ENCODE data around the gene SLCO6A1.

The SLCO6A1 gene

DNA sequence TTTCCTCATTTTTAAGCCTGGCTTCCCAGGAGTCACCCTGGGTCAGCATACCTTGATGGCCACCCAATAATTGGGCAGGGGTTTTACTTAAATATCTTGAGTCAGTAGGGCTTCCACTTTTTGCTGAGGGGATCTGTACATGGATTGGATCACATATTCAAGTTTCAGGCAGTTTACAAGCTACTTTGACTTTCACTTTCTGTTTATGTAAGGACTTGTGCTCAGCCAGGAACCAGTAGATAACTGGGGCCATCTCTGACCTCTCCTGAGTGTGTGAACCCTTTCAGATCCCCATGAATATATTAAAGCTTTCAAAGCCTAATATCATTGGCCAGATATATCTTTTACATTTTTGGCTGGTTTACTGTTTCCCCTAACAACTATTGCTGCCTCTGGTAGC is 45.1 kb downstream of the SLCO6A1 start:
- no peak for DNase-seq (ENCODE audit: low spot score)

DNA sequence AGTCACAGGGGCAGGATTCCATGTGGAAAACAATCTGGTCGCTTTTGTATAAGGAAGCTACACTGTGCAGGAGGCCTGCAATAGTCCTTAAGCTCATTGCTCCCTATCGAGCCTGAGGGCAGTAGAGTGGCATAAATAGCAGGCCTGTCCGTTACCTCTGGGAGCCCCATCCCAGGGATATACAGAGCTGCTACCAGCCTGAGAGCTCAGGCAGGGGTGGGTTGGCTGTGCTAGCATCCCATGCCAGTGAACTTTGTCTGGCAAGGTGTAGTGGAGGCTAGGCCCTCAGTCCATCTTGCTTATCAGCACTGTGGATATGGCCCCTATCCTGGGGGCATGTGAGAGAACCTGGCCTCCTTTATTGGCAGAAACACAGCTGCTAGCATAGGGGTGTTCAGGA is 47.7 kb downstream of the SLCO6A1 start:
- no peak for DNase-seq (ENCODE audit: low spot score)

DNA sequence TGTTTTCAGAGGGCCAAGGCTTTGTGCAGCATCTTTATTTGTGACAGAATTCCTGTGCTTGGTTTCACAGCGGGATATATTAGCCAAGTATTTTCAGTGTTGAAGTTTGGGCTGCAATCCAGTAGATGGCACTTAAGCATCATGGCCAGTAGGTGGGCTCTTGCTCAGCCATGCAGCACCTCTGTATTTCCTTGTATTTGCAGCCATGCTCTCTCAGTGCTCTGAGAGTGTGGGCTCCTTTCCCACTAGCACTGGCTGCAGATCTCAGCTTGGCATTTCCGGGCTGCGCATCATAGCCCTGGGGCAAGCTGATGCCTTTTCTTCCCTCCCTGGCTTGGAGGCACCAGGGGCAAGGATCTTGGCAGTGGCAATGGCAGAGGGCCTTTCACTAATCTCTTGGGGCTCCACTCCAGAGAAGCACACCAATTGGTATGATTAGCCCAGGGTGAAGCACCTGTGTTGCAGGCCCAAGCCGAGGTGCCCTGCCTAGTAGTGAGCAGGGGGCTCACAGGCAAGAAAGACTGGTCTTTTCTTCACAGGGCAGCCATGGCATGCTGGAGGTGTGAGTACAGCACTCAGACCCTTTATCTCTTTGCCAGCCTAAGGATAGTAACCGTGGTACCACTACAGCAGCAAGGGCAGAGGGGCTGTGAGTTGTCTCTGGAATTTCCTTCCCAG is 48.3 kb downstream of the SLCO6A1 start:
- DNase-seq (ENCODE audit: low spot score), result no peak

DNA sequence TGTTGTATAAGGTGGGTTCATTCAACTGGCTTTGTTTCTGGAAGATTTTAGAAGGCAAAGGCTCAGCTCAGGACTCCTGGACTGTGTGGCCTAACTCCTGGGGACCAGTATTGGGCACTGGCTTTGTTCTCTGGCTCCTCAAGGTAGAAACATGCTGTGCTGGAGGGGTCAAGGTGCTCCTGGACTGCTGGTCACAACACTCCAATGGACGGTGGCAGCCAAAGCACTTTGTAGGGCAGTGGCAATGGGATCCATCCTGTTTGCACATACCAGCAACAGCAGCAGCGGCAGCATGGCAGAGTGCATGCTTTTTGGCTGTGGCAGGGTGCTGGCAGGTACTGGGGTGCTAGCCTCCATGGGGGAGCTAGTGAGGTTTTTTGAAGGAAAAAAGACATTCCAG is 65.3 kb downstream of the SLCO6A1 start:
- DNase-seq (ENCODE audit: low spot score), result no peak

DNA sequence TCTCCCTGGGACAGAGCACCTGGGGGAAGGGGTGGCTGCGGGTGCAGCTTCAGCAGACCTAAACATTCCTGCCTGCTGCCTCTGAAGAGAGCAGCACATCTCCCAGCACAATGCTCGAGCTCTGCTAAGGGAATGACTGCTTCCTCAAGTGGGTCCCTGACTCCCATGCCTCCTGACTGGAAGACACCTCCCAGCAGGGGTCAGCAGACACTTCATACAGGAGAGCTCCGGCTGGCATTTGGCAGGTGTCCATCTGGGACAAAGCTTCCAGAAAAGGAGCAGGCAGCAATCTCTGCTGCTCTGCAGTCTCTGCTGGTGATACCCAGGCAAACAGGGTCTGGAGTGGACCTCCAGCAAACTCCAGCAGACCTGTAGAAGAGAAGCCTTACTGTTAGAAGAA is 77.2 kb downstream of the SLCO6A1 start:
- no peak for DNase-seq (ENCODE audit: low spot score)

DNA sequence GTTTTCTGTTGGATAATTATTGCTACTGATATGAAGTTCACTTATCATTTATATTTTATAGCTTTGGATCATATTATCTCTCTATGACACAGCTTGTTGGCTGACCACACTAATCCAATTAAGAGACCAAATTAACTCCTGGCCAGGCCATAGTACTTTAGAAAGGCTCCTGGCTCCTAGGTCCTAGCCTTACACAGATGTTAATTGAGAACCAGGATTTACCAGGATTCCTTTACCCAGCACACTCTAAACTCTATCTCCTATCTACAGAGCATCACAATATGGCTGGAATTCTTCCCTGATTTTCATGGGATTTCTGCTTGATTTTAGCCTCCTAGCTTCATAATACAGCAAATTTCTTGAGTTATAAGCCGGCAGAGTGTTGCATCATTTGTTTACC is 80.3 kb downstream of the SLCO6A1 start:
- no peak for DNase-seq (ENCODE audit: low spot score)

DNA sequence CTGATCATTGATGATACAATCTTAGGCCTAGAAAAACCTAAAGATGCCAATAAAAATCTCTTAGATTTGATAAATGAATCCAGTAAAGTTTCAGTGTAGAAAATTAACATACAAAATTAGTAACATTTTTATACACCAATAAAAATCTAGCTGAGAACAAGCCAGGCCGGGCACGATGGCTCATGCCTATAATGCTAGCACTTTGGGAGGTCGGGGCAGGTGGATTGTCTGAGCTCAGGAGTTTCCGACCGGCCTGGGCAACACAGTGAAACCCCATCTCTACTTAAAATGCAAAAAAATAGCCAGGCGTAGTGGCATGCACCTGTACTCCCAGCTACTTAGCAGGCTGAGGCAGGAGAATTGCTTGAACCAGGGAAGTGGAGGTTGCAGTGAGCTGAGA is 84.4 kb downstream of the SLCO6A1 start:
- no peak for DNase-seq (ENCODE audit: low spot score)

DNA sequence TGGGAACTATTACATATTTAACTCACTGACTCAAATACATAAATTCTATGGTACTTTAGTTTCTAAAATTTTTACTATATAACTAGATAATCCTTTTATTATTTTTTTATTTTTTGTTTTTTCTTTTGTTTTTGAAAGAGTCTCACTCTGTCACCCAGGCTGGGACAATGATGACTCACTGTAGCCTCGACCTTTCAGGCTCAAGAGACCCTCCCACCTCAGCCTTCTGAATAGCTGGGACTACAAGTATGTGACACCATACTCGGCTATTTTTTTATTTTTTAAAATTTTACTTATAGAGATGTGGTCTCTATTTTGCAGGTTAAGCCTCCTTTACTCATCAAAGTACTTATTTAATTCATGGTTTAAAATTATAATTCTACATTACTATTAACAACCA is 110.6 kb downstream of the SLCO6A1 start:
- DNase-seq (ENCODE audit: low spot score), result no peak

DNA sequence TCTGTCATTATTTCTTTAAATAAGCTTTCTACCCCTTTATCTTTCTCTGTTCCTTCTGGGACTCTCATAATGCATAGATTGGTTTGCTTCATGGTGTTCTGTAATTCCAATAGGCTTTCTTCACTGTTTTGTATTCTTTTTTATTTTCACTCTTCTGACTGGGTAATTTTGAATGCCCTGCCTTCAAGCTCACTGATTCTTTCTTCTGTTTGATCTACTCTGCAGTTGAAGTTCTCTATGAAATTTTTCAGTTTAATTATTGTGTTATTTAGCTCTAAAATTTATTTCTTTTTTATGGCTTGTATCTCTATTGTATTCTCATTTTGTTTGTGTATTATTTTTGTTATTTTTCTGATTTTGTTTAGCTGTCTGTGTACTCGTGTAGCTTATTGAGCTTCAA is 113.4 kb downstream of the SLCO6A1 start:
- DNase-seq (ENCODE audit: low spot score), result no peak

DNA sequence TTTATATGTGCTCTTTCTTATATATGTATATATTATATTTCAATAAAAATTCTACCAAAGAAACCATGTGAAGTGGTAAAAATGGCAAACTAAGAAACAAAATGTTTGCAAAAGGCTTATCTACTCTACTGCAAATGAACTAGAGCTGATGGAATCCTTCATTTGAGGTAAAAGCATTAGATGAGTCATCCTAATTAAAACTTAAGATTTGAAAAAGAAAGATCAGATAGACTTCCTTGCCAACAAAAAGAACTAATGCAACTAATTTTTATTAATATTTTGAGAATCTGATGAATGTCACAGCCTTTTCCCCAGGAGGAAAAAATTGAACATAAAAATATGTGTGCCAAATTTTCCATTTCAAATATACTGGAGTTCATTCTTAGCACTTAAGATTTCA is 118.6 kb downstream of the SLCO6A1 start:
- DNase-seq (ENCODE audit: low spot score), result no peak

DNA sequence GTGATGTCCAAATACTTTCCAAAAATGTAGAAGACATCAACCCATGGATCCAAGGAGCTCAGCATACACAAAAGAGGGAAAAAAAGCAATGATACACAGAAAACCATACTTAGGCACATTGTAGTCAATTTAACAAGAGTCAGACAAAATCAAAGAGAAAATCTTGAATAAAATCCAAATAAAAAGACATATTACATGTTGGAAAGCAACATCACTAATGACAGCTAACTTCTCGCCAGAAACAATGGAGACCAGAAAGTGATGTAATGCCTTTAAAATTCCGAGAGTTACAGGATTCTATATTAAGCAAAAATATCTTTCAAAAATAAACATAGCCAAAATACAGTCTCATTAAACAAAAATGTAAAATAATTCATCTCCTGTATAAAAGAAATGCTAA is 122.9 kb downstream of the SLCO6A1 start:
- no peak for DNase-seq (ENCODE audit: low spot score)

DNA sequence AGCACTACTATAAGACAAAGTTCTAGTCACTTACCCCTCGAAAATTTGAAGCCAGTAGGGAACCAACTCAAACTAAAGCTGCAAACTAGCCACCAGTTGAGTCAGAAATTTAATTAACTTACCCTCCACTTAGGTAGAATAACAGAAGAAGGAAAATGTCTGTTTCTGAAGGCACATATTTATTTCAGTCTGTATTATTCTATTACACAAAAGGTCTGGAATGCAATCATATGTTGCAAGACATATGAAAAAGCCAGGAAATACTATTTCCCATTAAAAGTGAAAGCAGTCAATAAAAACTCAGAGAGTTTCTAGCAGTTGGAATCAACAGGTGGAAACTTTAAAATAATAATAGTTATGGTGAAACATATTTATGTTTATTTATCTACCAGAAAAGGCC is 123.5 kb downstream of the SLCO6A1 start:
- DNase-seq (ENCODE audit: low spot score), result no peak

DNA sequence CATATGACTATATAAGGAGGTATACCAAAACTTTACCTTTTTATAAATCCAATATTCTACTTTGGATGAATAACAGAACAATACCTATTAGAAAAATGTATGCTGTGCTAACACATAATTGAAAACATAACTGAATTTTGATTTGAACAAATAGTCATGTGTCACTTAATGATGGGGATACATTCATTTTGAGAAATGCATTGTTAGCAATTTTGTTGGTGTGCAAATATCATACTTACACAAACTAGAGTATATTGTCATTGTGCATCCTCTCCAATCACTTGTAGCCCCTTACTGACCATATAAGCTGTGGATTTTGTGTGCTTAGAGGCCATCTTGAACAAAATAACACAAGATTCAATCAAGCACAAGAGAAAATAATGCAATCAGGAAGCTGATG is 130.4 kb downstream of the SLCO6A1 start:
- DNase-seq (ENCODE audit: low spot score), result no peak

DNA sequence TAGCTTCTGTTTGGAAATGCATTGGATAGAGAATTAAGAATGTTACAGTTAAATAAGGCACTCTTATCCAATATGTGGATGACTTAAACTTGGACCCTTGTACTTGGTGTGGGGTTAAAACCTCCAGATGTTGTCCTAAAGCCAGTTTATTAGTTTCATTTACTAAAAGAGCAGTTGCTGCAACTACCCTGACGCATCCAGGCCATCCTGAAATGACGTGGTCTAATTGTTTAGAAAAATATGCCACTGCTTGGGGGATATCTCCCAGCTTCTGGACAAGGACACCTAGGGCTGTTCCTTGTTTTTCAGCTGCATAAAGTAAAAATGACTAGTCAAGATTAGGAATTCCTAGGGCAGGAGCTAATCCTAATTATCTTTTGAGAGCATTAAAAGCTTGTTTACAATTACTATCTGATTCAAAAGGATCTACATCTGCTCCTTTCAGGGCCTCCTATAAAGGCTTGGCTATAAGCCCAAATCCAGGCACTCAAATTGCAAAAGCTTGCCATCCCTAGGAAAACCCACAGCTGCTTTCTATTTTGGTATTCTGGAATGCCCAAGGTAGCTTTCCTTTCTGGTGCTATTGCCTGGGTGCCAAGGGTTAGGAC is 157.0 kb downstream of the SLCO6A1 start:
- DNase-seq (ENCODE audit: low spot score), result no peak

DNA sequence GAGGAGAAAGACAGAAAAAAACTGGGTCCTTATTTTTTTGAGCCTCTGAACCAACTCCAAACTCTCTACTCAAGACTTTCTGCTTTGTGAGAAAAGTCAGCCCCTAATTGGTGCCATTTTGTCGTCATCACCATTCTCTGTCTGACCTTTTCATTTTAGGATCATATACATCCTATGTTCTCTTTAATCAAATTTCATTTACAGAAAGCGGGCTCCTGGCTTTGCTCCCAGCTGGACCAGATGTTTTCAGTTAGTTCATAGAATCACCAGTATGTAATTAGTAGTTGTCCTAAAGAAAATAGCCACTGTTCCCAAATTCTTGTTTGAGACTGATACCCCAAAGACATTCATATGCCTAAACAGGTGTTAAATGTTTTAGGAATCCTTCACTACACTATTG is 174.1 kb downstream of the SLCO6A1 start:
- DNase-seq (ENCODE audit: low spot score), result no peak
